Stimulated activated CD4-positive, alpha-beta T cell treated with anti-CD3 and anti-CD28 coated beads, Interleukin-2, amount 100 ng/mL, for 24 hours (primary cell): ENCODE data around the gene SAMSN1.
A peak's percentile ranks its signal among the peaks of the same experiment; 100 is the strongest.

Source experiments
- DNase-seq, 2 donors: peaks; one replicate each; pipeline ENCODE4 v3.0.0-alpha.2; 2020

SAMSN1 gene

DNA sequence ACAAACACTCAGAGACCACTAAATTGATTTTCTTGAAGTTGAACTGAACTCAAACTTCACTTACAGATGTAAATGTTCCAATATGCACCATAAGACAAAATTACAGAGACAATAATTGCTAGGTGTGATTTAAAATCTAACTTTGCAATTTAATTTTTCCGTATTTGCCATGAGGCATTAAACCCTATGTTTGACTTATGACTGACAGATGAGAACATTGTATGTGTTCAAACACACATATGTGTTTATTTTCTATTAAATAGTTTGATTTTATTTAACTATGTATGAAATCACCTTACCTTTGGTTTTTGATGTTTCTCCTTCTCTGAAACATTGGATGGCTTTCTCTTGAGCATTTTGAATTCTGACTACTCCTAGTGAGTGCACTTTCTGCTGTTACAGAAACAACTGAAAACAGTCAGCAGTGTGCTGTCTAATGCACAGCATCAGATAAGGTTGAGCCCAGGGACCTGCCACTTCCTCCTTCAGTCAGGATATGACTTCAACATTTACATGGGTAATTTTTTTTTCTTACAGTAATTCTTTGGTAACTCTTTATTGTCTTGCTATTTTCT, at the start of gene SAMSN1:
TSS of gene SAMSN1 (minus strand) at position 410 of the 575 bp plus-strand sequence. CDS start at position 356, 54 bp downstream.
- DNase-seq, result peak; percentile 53 to 69

DNA sequence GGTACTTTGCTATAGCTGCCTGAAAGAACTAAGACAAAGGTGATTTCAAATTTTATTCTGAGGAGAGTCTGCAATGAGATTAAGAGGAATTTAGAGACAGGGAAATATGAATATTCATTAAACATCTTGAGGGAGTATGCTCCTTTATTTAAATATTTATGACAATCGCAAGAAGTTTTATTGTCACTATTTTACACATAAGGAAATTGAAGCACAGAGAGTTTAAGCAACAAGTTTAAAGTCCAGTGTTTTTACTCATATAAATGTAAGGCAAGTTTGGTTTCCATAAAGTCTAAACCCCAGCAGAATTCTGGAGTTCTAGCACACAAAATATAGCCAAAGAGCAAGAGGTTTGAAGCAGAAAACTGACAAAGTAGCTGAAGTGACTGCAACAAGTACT, 49.3 kb upstream of the SAMSN1 start:
- DNase-seq, result no peak

GRCh38 chr21:14594967-14595366, 48.9 kb upstream of the SAMSN1 start:
- no peak for DNase-seq

- DNase-seq, result no peak
These were observed 47.1 kb upstream of the SAMSN1 start for GRCh38 chr21:14593230-14593629.

- DNase-seq, result no peak
These were observed 46.3 kb upstream of the SAMSN1 start for GRCh38 chr21:14592296-14593000.

- DNase-seq, result no peak
These were observed 45.8 kb upstream of the SAMSN1 start for GRCh38 chr21:14591882-14592281.

DNA sequence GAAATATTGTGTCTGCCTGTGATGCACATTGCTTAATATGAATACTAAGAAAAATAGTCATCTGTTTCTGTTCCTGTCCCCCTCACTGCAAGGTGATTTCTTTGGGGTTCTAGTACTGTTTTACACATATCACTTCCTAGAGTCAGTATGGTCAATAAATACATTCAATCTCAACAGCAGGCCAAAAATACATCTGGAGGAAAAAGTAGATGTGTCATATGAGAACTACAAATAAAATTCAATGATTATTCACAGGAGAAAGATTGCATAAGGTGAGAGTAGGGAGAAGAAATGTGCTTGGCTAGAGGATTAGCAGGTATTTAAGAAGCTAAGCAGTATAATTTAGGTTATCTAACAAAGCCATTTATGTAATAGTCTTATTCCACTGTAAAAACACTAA, 45.3 kb upstream of the SAMSN1 start:
- no peak for DNase-seq

- no peak for DNase-seq
These were observed 43.9 kb upstream of the SAMSN1 start for GRCh38 chr21:14589855-14590563.

- DNase-seq, result no peak
These were observed 41.2 kb upstream of the SAMSN1 start for GRCh38 chr21:14587266-14587665.

GRCh38 chr21:14585122-14585521, 39.0 kb upstream of the SAMSN1 start:
- no peak for DNase-seq

DNA sequence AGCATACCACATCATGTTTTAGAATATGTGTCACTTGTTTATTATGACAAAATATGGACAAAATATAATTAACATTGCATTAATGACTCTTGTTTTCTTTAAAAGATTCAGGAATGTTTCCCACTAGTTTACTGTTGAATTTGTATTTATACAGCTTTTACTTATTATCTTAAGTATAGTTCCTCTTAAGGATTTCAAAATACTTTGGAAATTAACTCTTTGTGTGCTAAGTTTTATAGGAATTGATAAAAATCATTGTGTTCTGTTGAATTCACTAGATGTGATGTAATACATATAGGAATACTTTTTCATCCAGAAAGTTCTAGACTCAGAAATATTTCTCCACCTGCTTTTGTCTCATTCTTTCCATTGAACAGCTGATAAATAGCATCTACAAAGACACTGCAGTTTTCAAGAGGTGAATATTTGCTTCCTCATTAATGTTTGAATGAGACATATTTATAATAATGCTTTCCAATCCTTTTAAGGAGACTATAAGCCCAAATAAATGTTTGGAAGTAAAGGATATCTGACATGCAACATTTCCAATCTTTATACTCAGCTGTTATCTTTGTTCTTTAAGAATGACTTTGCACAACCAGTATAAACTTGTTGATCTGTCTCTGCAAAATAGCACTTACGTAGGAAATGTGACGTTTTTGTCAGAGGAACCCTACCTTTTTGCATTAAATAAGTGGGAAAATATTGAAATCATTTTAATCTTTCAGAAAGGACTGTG, 38.4 kb upstream of the SAMSN1 start:
- DNase-seq, result no peak

DNA sequence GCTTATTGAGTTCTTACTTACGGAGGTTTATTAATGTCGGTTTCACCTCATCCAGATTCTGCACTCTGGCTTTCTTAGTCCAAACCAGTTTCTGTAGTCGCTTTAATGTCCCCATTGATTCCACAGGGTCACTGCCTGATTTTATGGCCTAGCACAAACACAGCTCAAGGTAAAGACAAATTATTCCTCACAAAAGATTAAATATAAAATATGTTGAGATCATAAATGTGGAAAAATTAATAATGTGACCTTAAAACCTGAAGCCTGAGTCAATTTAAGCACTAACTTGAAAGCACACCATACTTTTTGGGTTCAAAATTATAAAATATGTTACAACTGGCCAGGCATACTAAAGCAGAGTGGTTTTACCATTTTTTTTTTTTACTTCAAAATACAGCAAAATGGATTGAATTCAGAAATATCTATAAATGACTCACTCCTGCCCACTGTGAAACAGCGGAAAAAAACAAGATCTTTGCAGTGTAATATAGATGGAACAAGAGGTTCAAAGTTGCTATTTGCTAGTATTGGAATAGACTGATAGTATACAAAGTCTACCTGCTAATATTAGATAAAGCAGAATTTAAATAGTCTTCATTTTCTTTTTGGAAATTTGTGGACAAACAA, 37.6 kb upstream of the SAMSN1 start:
- no peak for DNase-seq

GRCh38 chr21:14582934-14583628, 37.0 kb upstream of the SAMSN1 start:
- DNase-seq, result no peak

DNA sequence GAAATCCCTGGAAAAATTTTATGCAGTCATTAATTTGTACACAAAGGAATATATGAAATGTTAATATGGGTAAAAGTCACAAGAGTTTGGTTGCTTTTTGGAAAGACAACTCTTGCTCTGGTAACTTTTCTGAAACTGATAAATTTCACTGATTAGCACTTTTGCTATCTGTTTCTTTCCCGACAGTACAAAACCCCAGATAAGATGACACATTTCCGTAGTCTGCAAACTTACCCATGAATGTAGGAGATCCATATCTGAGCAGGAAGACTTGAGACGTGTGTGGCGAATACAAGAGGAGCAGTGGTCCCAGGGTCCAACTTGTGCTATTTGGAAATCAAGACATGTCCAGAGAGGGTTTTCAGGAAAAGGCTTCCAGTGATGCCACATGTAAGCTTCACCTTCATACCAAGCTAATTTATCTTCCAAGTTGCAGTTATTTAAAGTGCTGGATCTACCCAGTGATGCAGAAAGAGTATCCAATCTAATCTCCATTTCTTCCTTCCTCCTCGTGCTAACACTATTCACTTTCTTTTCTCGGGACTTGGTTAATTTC, 35.9 kb upstream of the SAMSN1 start:
- DNase-seq, result peak in 1 of 2 donors; percentile 24

DNA sequence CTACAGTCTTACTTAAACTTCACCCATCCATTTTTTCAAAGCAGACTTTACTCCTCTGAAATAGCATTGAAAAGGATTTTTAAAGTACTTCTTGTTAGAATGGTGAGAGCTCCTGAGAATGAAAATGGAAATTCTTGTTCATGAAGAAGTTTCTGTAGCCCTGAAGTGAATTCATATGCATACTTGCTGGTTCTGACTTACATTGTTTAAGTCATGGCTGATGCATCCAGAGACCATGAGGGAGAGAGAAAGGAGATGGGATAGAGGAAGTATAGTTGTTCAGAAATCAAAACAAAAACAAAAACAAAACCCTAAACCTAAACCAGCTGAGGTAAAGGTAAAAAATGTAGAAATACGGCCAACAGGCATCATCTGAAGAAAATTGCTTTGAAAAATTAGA, 27.1 kb upstream of the SAMSN1 start:
- DNase-seq, result no peak

DNA sequence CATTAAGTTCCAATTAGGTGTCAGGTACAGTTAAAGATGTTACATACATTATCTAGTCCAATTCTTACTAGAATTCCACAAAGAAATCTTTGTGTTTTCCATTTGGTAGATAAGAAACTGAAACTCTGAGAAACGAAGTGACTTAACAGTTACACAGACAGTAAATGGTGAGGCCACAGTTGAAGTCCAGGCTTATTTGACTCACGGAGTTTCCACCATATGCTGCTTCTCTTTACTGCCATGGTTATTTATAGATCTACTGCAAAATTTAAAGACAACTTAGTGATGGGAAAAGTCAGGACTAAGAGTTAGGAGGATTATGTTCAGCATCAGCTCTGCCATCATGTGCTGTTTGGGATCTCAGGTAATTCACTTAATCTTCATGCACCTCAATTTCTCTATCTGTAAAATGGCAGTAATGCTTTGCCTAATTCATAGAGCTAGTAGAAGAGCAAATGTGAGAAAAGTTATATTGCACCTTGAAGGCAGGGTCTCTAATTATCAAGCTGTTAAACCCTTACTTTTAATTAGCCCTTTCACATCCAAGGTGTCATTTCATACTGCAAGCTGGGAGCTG, 26.2 kb upstream of the SAMSN1 start:
- no peak for DNase-seq

DNA sequence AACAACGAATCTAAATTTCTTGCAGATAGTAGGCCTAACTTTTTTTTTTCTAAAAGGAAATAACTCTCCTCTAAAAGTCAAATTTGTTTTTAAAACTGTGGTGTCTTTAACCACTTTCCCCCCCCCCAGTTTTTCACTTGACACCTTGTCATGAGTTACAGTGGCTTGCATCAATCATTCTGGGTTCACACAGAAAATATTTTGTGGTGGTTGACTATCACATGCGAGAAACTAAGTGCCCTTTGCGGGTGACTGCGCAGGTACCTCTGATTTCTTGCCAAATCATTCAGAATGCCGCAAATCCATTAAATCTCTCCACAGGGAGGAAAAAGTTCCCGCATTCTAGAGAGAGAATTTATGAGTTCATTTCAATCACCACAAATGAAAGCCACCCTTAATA, 23.8 kb upstream of the SAMSN1 start:
- no peak for DNase-seq

DNA sequence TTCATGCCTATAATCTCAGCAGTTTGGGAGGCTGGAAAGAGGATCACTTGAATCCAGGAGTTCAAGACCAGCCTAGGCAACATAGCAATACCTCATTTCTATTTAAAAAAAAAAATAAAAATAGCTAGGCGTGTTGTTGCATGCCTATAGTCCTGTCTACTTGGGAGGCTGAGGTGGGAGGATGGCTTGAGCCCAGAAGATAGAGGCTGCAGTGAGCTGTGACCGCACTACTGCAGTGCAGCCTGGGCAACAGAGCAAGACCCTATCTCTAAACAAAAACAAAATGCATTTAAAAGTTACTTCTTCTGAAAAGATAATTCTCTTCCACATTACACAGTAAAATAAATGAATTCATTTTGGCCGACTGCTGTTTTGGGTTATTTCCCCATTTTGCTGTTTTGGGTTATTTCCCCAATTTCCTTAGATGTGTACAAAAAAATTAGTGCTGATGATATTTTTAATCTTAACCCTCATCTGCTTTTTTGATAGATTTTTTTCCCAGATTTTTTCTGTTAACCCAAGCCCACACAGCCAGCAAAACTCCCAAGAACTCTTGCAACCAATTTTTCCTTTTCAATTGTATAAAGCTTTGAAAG, 23.0 kb upstream of the SAMSN1 start:
- no peak for DNase-seq

DNA sequence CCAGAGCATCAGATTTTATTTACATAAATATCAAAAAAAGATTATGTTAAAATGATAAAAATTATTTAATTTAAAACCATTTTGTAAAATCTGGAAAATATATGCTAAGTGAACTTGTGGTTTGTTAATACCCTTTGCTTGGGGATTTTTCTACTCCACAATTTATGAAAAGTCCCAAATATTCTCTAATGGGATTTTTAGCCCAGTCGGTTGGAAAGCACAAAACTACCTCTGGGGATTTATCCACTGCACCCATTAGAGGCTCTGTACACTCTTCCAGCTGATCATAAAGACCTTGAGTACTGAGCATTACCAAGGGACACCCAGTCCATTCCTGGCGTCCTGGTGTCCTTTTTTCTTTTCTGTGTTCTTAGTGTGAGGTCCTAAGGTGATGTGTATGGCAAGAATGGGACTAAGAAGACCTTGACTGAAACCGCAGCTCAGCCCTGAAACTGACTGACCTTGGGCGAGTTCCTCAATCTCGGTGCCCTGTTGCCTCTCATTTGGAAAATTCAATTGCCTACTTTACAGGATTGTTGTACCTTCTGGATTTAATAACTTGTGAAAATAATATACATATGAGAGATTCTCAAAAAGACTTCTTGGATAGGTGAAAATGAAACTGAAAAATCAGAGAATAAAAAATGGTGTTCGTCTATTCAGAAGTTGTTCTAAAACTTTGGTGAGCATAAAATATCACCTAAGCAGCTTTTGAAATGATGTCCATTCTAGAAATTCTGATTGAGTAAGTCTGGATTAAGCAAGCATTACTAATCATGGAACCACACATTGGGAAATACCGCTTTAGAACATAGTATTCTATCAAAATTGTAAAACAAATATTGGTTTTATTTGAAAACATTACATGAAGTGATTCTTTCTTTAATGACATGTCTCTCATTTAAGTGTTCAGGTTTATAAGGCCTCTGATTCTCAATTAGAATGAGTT, 21.5 kb upstream of the SAMSN1 start:
- no peak for DNase-seq

GRCh38 chr21:14566894-14567293, 20.8 kb upstream of the SAMSN1 start:
- DNase-seq, result no peak
